Erythroblast (primary cell): ENCODE measurements around the gene IQSEC1.

Source experiments
- GATA1 ChIP-seq: IDR thresholded peaks from 2 replicates; pipeline ENCODE4 v1.6.1; 2011; ENCODE audit warnings: low read depth, mild to moderate bottlenecking, control low read depth, low read length, moderate library complexity
- POLR2A ChIP-seq: IDR thresholded peaks from 2 replicates; pipeline ENCODE4 v1.6.1; 2011; ENCODE audit warnings: mild to moderate bottlenecking, low read length

DNA sequence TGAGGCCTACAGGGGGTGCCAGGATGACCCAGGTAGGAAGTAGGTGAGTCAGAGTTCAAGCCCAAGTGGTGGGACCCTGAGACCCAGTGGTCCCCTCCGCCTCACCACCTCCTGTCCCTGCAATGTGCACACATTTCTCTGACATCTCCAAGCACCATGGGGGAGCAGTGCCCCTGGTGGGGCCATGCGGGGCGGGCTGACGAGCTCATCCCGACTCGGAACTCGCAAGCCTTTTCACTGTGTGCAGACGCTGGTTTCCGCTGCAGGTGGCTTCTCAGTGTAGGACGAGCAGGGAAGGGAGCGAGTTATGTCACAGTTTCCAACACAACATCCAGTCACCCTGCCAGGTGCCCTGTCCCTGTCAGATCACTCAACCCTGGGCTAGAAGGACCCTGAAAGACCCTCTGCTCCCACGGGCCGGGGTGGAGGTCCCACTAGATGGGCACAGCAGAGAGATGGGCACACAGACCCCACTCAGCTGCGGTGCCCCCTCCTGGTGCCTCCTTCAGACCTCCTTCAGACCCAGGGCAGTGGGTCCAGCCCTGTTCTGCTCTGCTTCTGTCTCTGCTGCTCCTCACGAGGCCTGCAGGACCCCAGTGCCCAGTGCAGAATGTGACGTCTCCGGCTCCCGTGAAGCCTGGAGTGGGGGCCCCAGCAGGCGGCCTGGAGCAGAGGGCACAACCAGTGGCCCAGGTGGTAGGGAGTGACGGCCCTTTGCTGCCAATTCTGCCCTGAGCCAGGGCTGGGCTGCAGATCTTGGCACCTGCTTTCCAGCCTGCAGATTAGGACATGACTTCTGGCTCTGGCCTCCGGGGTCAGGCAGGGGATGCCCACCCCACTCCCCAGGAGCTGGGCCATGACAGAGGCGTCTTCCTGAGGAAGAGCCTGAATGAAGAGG, 129.9 kb downstream of the IQSEC1 start:
- no peak for TF ChIP-seq POLR2A
- TF ChIP-seq GATA1: no peak
